ENCODE data around the gene TIMP2. TPM values are rescaled to one million over a fixed set of nuclear protein-coding genes. Genes with fewer than 3 reads are reported as not detected.
A peak's percentile ranks its signal among the peaks of the same experiment; 100 is the strongest.

TIMP2 gene
- total RNA-seq, result 1 to 10 TPM; 6.2 to 7.3 TPM
- under 1 TPM; 0.22 to 0.75 (median 0.60) TPM for polyA plus RNA-seq
- 0.67 to 13.9 (median 5.1) reads per million in 6 experiments for total RNA-seq

- H3K9me3 Mint-ChIP-seq, result no peaks in the 10 kb centered on the region
- POLR2A ChIA-PET, result interaction anchor here (1.2 kb wide), 1 partner anchor 36 kb away, joined by 4 read pairs; no protein-coding TSS in a partner anchor
- H3K27me3 Mint-ChIP-seq, result peaks cover 0 to 7% (median 2%) of the 10 kb centered on the region in 5 donors
- peak within 1 kb of the TSS; percentile 77 to 89 (median 83) for H3K4me3 Mint-ChIP-seq
- ATAC-seq (peak; percentile 84 to 85), DNase-seq (peak; percentile 57 to 88 (median 70))
- H3K36me3 Mint-ChIP-seq, result no peaks in the 10 kb centered on the region
- H3K4me1 Mint-ChIP-seq, result peaks cover 15 to 25% (median 20%) of the 10 kb centered on the region in 4 donors
- peak within 1 kb of the TSS in 3 of 10 donors; percentile 62 to 89 (median 74) for H3K27ac Mint-ChIP-seq
These were observed at the start of gene TIMP2 for GRCh38 chr17:78925234-78925633. Gene TIMP2, minus strand, starts transcription at chr17:78925387. Its CDS starts 299 bp downstream, at chr17:78925088.

GRCh38 chr17:78973792-78974520 is 48.8 kb upstream of the TIMP2 start:
- DNase-seq, result no peak
- Mint-ChIP-seq H3K4me3 (no peak overlapping the region), H3K9me3 (no peaks in the 10 kb centered on the region), H3K27me3 (no peaks in the 10 kb centered on the region), H3K27ac (peak overlapping the region in 1 of 10 donors; percentile 11), H3K36me3 (peaks cover 0 to 12% (median 0%) of the 10 kb centered on the region in 3 donors), H3K4me1 (peaks cover 16 to 39% (median 24%) of the 10 kb centered on the region in 4 donors)
- POLR2A ChIA-PET, result no interaction called here
- ATAC-seq, result no peak

GRCh38 chr17:78973196-78973595 is 48.0 kb upstream of the TIMP2 start:
- POLR2A ChIA-PET, result no interaction called here
- Mint-ChIP-seq H3K36me3 (peaks cover 0 to 12% (median 0%) of the 10 kb centered on the region in 3 donors), H3K27ac (no peak overlapping the region), H3K4me1 (peaks cover 16 to 33% (median 23%) of the 10 kb centered on the region in 4 donors), H3K9me3 (no peaks in the 10 kb centered on the region), H3K4me3 (no peak overlapping the region), H3K27me3 (no peaks in the 10 kb centered on the region)
- DNase-seq (no peak), ATAC-seq (no peak)

GRCh38 chr17:78972507-78973105 is 47.4 kb upstream of the TIMP2 start:
- ATAC-seq, result no peak
- Mint-ChIP-seq H3K27ac (no peak overlapping the region), H3K4me3 (no peak overlapping the region), H3K4me1 (peaks cover 15 to 27% (median 21%) of the 10 kb centered on the region in 4 donors), H3K27me3 (no peaks in the 10 kb centered on the region), H3K9me3 (no peaks in the 10 kb centered on the region), H3K36me3 (peaks cover 0 to 12% (median 0%) of the 10 kb centered on the region in 3 donors)
- POLR2A ChIA-PET, result no interaction called here
- DNase-seq, result no peak

- Mint-ChIP-seq H3K27ac (peak overlapping the region in 4 of 10 donors; percentile 27 to 68 (median 57)), H3K4me3 (no peak overlapping the region), H3K27me3 (no peaks in the 10 kb centered on the region), H3K36me3 (peaks cover 0 to 14% (median 0%) of the 10 kb centered on the region in 3 donors), H3K4me1 (peaks cover 9 to 23% (median 14%) of the 10 kb centered on the region in 4 donors), H3K9me3 (no peaks in the 10 kb centered on the region)
- ATAC-seq, result no peak
- POLR2A ChIA-PET, result interaction anchor here (0.6 to 1.6 kb wide), 2 partner anchors 48 to 106 kb away, joined by 7 to 11 read pairs; no protein-coding TSS in a partner anchor
- DNase-seq, result no peak
These were observed 46.7 kb upstream of the TIMP2 start for GRCh38 chr17:78971756-78972506.

- peak; percentile 63 to 88 (median 73) for DNase-seq
- peak; percentile 82 to 94 for ATAC-seq
- peaks cover 9 to 20% (median 12%) of the 10 kb centered on the region in 4 donors for H3K4me1 Mint-ChIP-seq
- POLR2A ChIA-PET, result interaction anchor here (0.6 to 1.6 kb wide), 4 partner anchors 9 to 105 kb away, joined by 3 to 11 read pairs (median 5); partner anchors contain the start of gene LGALS3BP
- H3K27me3 Mint-ChIP-seq, result no peaks in the 10 kb centered on the region
- H3K4me3 Mint-ChIP-seq, result peak overlapping the region in 1 of 10 donors; percentile 1
- H3K27ac Mint-ChIP-seq, result peak overlapping the region in 8 of 10 donors; percentile 49 to 89 (median 82)
- H3K9me3 Mint-ChIP-seq, result no peaks in the 10 kb centered on the region
- peaks cover 0 to 11% (median 0%) of the 10 kb centered on the region in 3 donors for H3K36me3 Mint-ChIP-seq
These were observed 45.9 kb upstream of the TIMP2 start for GRCh38 chr17:78970834-78971755.

- peaks cover 8 to 18% (median 11%) of the 10 kb centered on the region in 4 donors for H3K4me1 Mint-ChIP-seq
- H3K4me3 Mint-ChIP-seq, result no peak overlapping the region
- peak overlapping the region in 1 of 10 donors; percentile 48 for H3K27ac Mint-ChIP-seq
- ATAC-seq (no peak), DNase-seq (no peak)
- H3K27me3 Mint-ChIP-seq, result no peaks in the 10 kb centered on the region
- H3K9me3 Mint-ChIP-seq, result no peaks in the 10 kb centered on the region
- peaks cover 0 to 6% (median 0%) of the 10 kb centered on the region in 3 donors for H3K36me3 Mint-ChIP-seq
- POLR2A ChIA-PET, result no interaction called here
These were observed 44.7 kb upstream of the TIMP2 start for GRCh38 chr17:78969865-78970264.

- no peak overlapping the region for H3K27ac Mint-ChIP-seq
- H3K27me3 Mint-ChIP-seq, result no peaks in the 10 kb centered on the region
- H3K36me3 Mint-ChIP-seq, result peaks cover 0 to 6% (median 0%) of the 10 kb centered on the region in 3 donors
- no peak for ATAC-seq
- H3K4me1 Mint-ChIP-seq, result peaks cover 8 to 18% (median 11%) of the 10 kb centered on the region in 4 donors
- H3K9me3 Mint-ChIP-seq, result no peaks in the 10 kb centered on the region
- no peak for DNase-seq
- H3K4me3 Mint-ChIP-seq, result no peak overlapping the region
- POLR2A ChIA-PET, result no interaction called here
These were observed 42.7 kb upstream of the TIMP2 start for GRCh38 chr17:78967782-78968362.

- H3K27ac Mint-ChIP-seq, result peak overlapping the region in 2 of 10 donors; percentile 25 to 67
- H3K36me3 Mint-ChIP-seq, result peaks cover 0 to 6% (median 0%) of the 10 kb centered on the region in 3 donors
- no peaks in the 10 kb centered on the region for H3K9me3 Mint-ChIP-seq
- POLR2A ChIA-PET, result no interaction called here
- DNase-seq (no peak), ATAC-seq (no peak)
- no peaks in the 10 kb centered on the region for H3K27me3 Mint-ChIP-seq
- H3K4me1 Mint-ChIP-seq, result peaks cover 7 to 18% (median 11%) of the 10 kb centered on the region in 4 donors
- H3K4me3 Mint-ChIP-seq, result no peak overlapping the region
These were observed 41.9 kb upstream of the TIMP2 start for GRCh38 chr17:78966910-78967600.

- POLR2A ChIA-PET, result no interaction called here
- H3K27ac Mint-ChIP-seq, result no peak overlapping the region
- no peaks in the 10 kb centered on the region for H3K9me3 Mint-ChIP-seq
- H3K36me3 Mint-ChIP-seq, result peaks cover 0 to 3% (median 0%) of the 10 kb centered on the region in 3 donors
- H3K4me1 Mint-ChIP-seq, result peaks cover 4 to 14% (median 8%) of the 10 kb centered on the region in 4 donors
- no peak for ATAC-seq
- no peak overlapping the region for H3K4me3 Mint-ChIP-seq
- no peak for DNase-seq
- H3K27me3 Mint-ChIP-seq, result no peaks in the 10 kb centered on the region
These were observed 41.1 kb upstream of the TIMP2 start for GRCh38 chr17:78966123-78966813.

All from naive thymus-derived CD8-positive, alpha-beta T cell (primary cell).